BJ (cell line): Measurements from ENCODE around the gene NPAS3. TPM values are rescaled to one million over a fixed set of nuclear protein-coding genes. Genes with fewer than 3 reads are reported as not detected.

ENCODE experiments used
- CTCF ChIA-PET: fragments of 350-600 bp; formaldehyde crosslinking; extraction: SDS; loops from one replicate; lab custom pipeline; 2021; ENCODE audit warnings: antibody characterized with exemption, inconsistent platforms; lab: Yijun Ruan, JAX
- POLR2A ChIA-PET: fragments of 300-600 bp; sonication (Branson Sonifier 250); formaldehyde crosslinking; extraction: SDS; loops from one replicate; lab custom pipeline; 2021; ENCODE audit warnings: antibody characterized with exemption; lab: Charles Lee
- DNase-seq: peaks from one replicate; pipeline ENCODE4 v3.0.0-alpha.2; 2011; ENCODE audit warnings: low read depth
- H3K27me3 ChIP-seq: 2 replicates; pipeline ENCODE4 v1.6.0; 2011; ENCODE audit warnings: low read length; ENCODE audit not compliant: control insufficient read depth, insufficient read depth
- H3K36me3 ChIP-seq: 2 replicates; pipeline ENCODE4 v1.5.1; 2011; ENCODE audit warnings: low read length; ENCODE audit not compliant: control insufficient read depth, insufficient read depth
- H3K4me3 ChIP-seq: 2 replicates; pipeline ENCODE4 v1.5.1; 2011; ENCODE audit warnings: low read depth, mild to moderate bottlenecking, control low read depth, low read length
- CTCF ChIP-seq: IDR thresholded peaks from 2 replicates; pipeline ENCODE4 v1.5.1; 2011; ENCODE audit warnings: low read depth, mild to moderate bottlenecking, control low read depth, inconsistent platforms, low read length, moderate library complexity; ENCODE audit not compliant: insufficient read depth
- polyA plus RNA-seq: library from polyadenylated mRNA; depleted of rRNA; stranded (reverse); fragments of >200 nt; gene quantifications from 2 replicates; pipeline ENCODE4 v1.2.3, GENCODE V29; 2011

Gene NPAS3
- polyA plus RNA-seq, 1 experiment = 0.09 TPM

- TF ChIP-seq CTCF = no peak
- ChIA-PET POLR2A (no interaction called here), CTCF (interaction anchor here (0.6 kb wide), 1 partner anchor 156 kb away, joined by 3 read pairs; no protein-coding TSS in a partner anchor)
- no peaks in the 10 kb centered on the region for H3K36me3 ChIP-seq
- H3K4me3 ChIP-seq = no peak overlapping the region
- no peak for DNase-seq
- H3K27me3 ChIP-seq = peaks cover 2% of the 10 kb centered on the region; the same call in 1 of the 2 replicates
These were observed 823.6 kb downstream of the NPAS3 start for GRCh38 chr14:33762161-33762851.

GRCh38 chr14:33764876-33765650 is 826.4 kb downstream of the NPAS3 start:
- ChIA-PET POLR2A (no interaction called here), CTCF (no interaction called here)
- H3K36me3 ChIP-seq = no peaks in the 10 kb centered on the region

GRCh38 chr14:33767586-33768457 is 829.1 kb downstream of the NPAS3 start:
- Histone ChIP-seq H3K36me3 (no peaks in the 10 kb centered on the region), H3K4me3 (no peak overlapping the region), H3K27me3 (peaks cover 2% of the 10 kb centered on the region; the same call in 1 of the 2 replicates)
- no peak for TF ChIP-seq CTCF
- no peak for DNase-seq
- ChIA-PET POLR2A (interaction anchor here (0.5 to 0.6 kb wide), 2 partner anchors 75 to 99 kb away, joined by 3 to 4 read pairs; no protein-coding TSS in a partner anchor), CTCF (interaction anchor here (1.5 to 2.0 kb wide), 2 partner anchors 25 to 169 kb away, joined by 3 to 5 read pairs; no protein-coding TSS in a partner anchor)

More at GRCh38 chr14:33764876-33765650, 826.4 kb downstream of the NPAS3 start:
- Histone ChIP-seq H3K27me3 (peaks cover 2% of the 10 kb centered on the region; the same call in 1 of the 2 replicates), H3K4me3 (no peak overlapping the region)
- TF ChIP-seq CTCF = no peak
- DNase-seq = no peak

- TF ChIP-seq CTCF = no peak
- POLR2A ChIA-PET = interaction anchor here (0.5 kb wide), 1 partner anchor 76 kb away, joined by 3 read pairs; no protein-coding TSS in a partner anchor
- CTCF ChIA-PET = interaction anchor here (2.0 kb wide), 1 partner anchor 24 kb away, joined by 5 read pairs; no protein-coding TSS in a partner anchor
- Histone ChIP-seq H3K36me3 (no peaks in the 10 kb centered on the region), H3K4me3 (no peak overlapping the region), H3K27me3 (peaks cover under 1% of the 10 kb centered on the region; the same call in 1 of the 2 replicates)
- DNase-seq = no peak
These were observed 829.8 kb downstream of the NPAS3 start for GRCh38 chr14:33768458-33768830.
